HG02973 (cell line): ENCODE data around the gene TBC1D3G.
"Not testable (repeated sequence)": the region's sequence is repeated elsewhere in the genome, so short reads cannot be mapped to it uniquely, and the experiment has no call there.

Experiments used
- ATAC-seq: cut with Tn5 transposase; IDR thresholded peaks from one replicate; pipeline ENCODE4 v1.9.1; 2021; ENCODE audit warnings: moderate library complexity; ENCODE audit not compliant: unreplicated experiment

The TBC1D3G gene

GRCh38 chr17:36323584-36323983 is at the start of gene TBC1D3G:
Gene TBC1D3G, plus strand, starts transcription at chr17:36323884. Its CDS starts 1,528 bp downstream, at chr17:36325412.
- not testable (repeated sequence) for ATAC-seq

- ATAC-seq: not testable (repeated sequence)
These were observed 40.4 kb upstream of the TBC1D3G start for GRCh38 chr17:36283256-36283655.

GRCh38 chr17:36284219-36284618 is 39.5 kb upstream of the TBC1D3G start:
- not testable (repeated sequence) for ATAC-seq

GRCh38 chr17:36289965-36290612 is 33.6 kb upstream of the TBC1D3G start:
- not testable (repeated sequence) for ATAC-seq

- ATAC-seq: not testable (repeated sequence)
These were observed 28.5 kb upstream of the TBC1D3G start for GRCh38 chr17:36295161-36295560.

GRCh38 chr17:36315736-36316135 is 7.9 kb upstream of the TBC1D3G start:
- ATAC-seq: not testable (repeated sequence)

GRCh38 chr17:36362496-36362895 is 38.8 kb downstream of the TBC1D3G start:
- ATAC-seq: not testable (repeated sequence)

GRCh38 chr17:36375938-36376337 is 52.3 kb downstream of the TBC1D3G start:
- not testable (repeated sequence) for ATAC-seq
